Mucosa of descending colon (tissue), 3 donors: ENCODE data around the gene DHX34. TPM values are rescaled to one million over a fixed set of nuclear protein-coding genes. Genes with fewer than 3 reads are reported as not detected.

Experiments
- ATAC-seq: fragments of 200-7000 bp; cut with Tn5 transposase; one replicate; pipeline ENCODE4 v1.9.1; 2020; ENCODE audit warnings: mild to moderate bottlenecking, moderate library complexity
- DNase-seq, 3 donors: peaks; one replicate each; pipeline ENCODE4 v3.0.0-alpha.2; 2020
- H3K36me3 ChIP-seq: fragments of 200-600 bp; one replicate; pipeline ENCODE4 v1.8.0; 2021; ENCODE audit warnings: low read depth, mild to moderate bottlenecking
- H3K4me1 ChIP-seq: fragments of 200-600 bp; one replicate; pipeline ENCODE4 v1.8.0; 2021; ENCODE audit warnings: low read depth, mild to moderate bottlenecking
- H3K4me3 ChIP-seq: fragments of 200-600 bp; one replicate; pipeline ENCODE4 v1.8.0; 2021; ENCODE audit warnings: mild to moderate bottlenecking
- H3K9me3 ChIP-seq: fragments of 200-600 bp; one replicate; pipeline ENCODE4 v1.8.0; 2021; ENCODE audit warnings: mild to moderate bottlenecking
- intact Hi-C, 2 donors: fragments of 100-400 bp; cut with DNase I in 1 of 2; cut with micrococcal nuclease in 1 of 2; formaldehyde crosslinking; loops; one replicate each; pipeline versions ENCODE4 v1.11.0 to v1.11.1; 2022; cut with DNase I, micrococcal nuclease
- total RNA-seq, 3 donors: library from RNA; stranded (reverse); fragmentation: NEBNext Ultra II Directional in 2 of 3; extraction: Animal tissue kit (Norgen Biotek cat#: 25700) in 2 of 3; gene quantifications; one replicate each; pipeline versions ENCODE4 v1.2.1 to v1.2.4, GENCODE V29; 2021 to 2023
- TF ChIP-seq, protein P1 (sequence below): fragments of 200-600 bp; IDR thresholded peaks from one replicate; pipeline ENCODE4 v1.8.0; 2022; ENCODE audit warnings: antibody characterized with exemption, mild to moderate bottlenecking
- donor health status: DM: no; HTN: no; CAD: no; lungs with moderate emphysema.
- donor health status: DM: no; HTN: no; CAD: no.
- donor health status: DM: no; HTN: yes; CAD: no.

DHX34 gene
- total RNA-seq, 3 donors from 2014 or later = 8.7 to 12.3 (median 11.0) TPM

DNA sequence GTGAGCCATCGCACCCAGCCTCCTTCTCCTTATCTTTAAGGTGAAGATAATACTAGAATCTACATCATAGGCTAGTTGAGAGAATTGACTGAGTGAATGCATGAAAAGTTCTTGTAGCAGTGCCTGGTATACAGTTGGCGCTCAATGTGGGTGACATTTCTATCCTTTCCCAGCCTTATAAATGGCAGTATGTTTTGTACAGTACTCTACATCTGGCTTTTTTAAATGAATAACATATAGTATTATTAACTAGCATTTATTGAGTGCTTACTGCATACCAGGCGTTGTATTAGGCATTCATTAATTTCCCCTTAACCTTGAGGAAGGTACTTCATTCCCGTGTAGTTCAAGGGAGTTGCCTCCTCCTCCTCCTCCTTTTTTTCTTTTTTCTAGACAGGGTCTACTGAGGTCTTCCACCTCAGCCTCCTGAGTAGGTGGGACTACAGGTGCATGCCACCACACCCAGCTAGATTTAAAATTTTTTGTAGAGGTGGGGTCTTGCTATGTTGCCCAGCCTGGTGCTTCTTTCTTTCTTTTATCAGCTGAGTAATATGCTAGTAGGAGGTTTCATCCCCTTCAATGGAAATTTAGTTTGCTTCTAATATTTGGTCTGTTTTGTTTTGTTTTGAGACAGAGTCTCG lies 36.6 kb upstream of the DHX34 start:
- Histone ChIP-seq H3K36me3 (no peaks in the 10 kb centered on the region), H3K4me1 (no peaks in the 10 kb centered on the region), H3K4me3 (no peak overlapping the region), H3K9me3 (no peaks in the 10 kb centered on the region)
- intact Hi-C loops = no loop called here
- DNase-seq = no peak
- TF ChIP-seq, protein P1, sequence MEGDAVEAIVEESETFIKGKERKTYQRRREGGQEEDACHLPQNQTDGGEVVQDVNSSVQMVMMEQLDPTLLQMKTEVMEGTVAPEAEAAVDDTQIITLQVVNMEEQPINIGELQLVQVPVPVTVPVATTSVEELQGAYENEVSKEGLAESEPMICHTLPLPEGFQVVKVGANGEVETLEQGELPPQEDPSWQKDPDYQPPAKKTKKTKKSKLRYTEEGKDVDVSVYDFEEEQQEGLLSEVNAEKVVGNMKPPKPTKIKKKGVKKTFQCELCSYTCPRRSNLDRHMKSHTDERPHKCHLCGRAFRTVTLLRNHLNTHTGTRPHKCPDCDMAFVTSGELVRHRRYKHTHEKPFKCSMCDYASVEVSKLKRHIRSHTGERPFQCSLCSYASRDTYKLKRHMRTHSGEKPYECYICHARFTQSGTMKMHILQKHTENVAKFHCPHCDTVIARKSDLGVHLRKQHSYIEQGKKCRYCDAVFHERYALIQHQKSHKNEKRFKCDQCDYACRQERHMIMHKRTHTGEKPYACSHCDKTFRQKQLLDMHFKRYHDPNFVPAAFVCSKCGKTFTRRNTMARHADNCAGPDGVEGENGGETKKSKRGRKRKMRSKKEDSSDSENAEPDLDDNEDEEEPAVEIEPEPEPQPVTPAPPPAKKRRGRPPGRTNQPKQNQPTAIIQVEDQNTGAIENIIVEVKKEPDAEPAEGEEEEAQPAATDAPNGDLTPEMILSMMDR = no peak
- ATAC-seq = no peak

DNA sequence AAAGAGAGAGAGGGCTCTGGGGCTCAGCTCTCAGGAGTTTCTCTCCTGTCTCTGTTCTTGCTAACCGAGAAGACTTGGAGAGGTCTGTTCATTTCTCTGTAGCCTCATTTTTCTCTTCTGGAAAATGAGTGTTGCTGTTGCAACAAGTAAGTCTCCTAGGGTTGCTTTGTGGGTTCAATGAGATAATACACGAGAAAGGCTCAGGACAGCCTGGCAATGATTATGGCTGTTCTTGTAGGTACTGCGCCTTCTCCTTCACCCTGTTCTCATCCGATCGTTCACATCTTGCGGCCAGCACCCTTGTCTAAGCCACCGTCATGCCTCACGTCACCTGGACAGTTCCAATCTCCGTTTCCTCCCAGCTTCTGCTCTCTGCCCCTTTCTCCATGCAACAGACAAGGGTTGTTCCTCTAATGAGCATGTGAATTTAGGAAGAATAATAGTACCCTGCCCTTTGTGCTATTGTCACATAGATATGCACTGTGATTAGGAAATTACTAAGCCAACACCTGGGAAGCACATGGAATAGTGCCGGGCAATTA lies 35.3 kb upstream of the DHX34 start:
- Histone ChIP-seq H3K4me3 (no peak overlapping the region), H3K4me1 (no peaks in the 10 kb centered on the region), H3K9me3 (no peaks in the 10 kb centered on the region), H3K36me3 (no peaks in the 10 kb centered on the region)
- DNase-seq (no peak), ATAC-seq (no peak)
- intact Hi-C loops = no loop called here
- TF ChIP-seq, protein P1 = no peak

DNA sequence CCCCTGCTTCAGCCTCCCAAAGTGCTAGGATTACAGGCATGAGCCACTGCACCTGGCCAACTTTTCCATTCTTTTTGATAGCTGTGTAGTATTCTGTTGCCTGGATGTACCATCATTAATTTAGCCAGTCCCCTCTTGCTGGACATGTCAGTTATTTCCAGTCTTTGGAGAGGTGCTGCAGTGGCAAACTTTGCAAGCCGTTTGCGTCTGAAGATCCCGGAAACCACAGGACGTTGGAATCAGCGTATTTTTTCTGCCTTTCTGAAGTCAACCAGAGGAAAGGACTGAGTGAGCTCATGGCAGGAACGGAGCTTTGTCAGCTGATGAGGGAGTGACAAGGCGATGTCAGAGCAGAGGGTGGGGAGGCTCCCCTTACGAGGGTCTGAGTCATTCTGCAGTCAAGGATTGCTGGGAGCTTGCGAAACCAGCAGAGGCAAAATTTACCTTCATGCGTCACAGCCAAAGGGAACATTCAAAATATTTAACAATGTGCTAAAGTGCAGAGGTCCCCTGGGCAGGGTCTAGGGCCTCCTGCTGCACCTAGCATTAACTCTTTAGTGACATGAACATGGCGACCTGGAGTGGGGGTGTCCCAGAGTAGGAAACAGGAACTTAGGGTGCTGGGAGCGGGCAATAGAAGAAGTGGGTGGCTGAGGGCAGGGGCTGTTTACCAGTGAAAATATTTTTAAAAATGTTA lies 33.8 kb upstream of the DHX34 start:
- TF ChIP-seq, protein P1 = no peak
- DNase-seq (peak in 1 of 3 donors; percentile 23), ATAC-seq (peak; percentile 84)
- Histone ChIP-seq H3K4me3 (no peak overlapping the region), H3K4me1 (no peaks in the 10 kb centered on the region), H3K36me3 (no peaks in the 10 kb centered on the region), H3K9me3 (no peaks in the 10 kb centered on the region)
- intact Hi-C loops = no loop called here

DNA sequence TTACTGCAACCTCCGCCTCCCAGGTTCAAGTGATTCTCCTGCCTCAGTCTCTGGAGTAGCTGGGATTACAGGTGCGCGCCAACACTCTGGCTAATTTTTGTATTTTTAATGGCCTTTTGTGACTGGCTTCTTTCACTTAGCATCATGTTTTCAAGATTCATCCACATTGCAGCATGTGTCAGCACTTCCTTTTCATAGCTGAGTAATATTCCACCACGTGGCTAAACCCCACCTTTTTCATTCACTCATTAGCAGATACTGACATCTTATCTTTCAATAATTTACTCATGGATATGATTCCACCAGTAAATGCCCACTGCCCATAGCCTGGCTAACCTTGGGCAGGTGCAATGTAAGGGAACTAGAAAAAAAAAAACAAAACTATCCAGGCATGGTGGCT lies 32.6 kb upstream of the DHX34 start:
- Histone ChIP-seq H3K9me3 (no peaks in the 10 kb centered on the region), H3K4me3 (no peak overlapping the region), H3K36me3 (no peaks in the 10 kb centered on the region), H3K4me1 (no peaks in the 10 kb centered on the region)
- ATAC-seq (no peak), DNase-seq (no peak)
- TF ChIP-seq, protein P1 = no peak
- intact Hi-C loops = no loop called here

DNA sequence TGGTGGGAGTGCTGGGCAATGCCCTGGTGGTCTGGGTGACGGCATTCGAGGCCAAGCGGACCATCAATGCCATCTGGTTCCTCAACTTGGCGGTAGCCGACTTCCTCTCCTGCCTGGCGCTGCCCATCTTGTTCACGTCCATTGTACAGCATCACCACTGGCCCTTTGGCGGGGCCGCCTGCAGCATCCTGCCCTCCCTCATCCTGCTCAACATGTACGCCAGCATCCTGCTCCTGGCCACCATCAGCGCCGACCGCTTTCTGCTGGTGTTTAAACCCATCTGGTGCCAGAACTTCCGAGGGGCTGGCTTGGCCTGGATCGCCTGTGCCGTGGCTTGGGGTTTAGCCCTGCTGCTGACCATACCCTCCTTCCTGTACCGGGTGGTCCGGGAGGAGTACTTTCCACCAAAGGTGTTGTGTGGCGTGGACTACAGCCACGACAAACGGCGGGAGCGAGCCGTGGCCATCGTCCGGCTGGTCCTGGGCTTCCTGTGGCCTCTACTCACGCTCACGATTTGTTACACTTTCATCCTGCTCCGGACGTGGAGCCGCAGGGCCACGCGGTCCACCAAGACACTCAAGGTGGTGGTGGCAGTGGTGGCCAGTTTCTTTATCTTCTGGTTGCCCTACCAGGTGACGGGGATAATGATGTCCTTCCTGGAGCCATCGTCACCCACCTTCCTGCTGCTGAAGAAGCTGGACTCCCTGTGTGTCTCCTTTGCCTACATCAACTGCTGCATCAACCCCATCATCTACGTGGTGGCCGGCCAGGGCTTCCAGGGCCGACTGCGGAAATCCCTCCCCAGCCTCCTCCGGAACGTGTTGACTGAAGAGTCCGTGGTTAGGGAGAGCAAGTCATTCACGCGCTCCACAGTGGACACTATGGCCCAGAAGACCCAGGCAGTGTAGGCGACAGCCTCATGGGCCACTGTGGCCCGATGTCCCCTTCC lies 28.9 kb upstream of the DHX34 start:
- Histone ChIP-seq H3K4me3 (no peak overlapping the region), H3K9me3 (no peaks in the 10 kb centered on the region), H3K36me3 (no peaks in the 10 kb centered on the region), H3K4me1 (no peaks in the 10 kb centered on the region)
- intact Hi-C loops = no loop called here
- TF ChIP-seq, protein P1 = no peak
- ATAC-seq (no peak), DNase-seq (no peak)
